ENCODE measurements around the gene C11orf21. TPM values are rescaled to one million over a fixed set of nuclear protein-coding genes. Genes with fewer than 3 reads are reported as not detected.
A peak's percentile ranks its signal among the peaks of the same experiment; 100 is the strongest.

Gene C11orf21
- total RNA-seq, 1 donor from 2014 or later = 8.1 TPM

- intact Hi-C loops (cut with DNase I) = loop anchor here (10.0 kb wide), 1 partner anchor 592 kb away; no protein-coding TSS in a partner anchor
- H3K4me1 ChIP-seq = peaks cover 54% of the 10 kb centered on the region
- DNase-seq (ENCODE audit: extremely low spot score in 2 of 2) = peak; percentile 85 to 90
- H3K9me3 ChIP-seq = no peaks in the 10 kb centered on the region
- H3K4me3 ChIP-seq = no peak overlapping the region
- H3K27ac ChIP-seq = no peak overlapping the region
- no peaks in the 10 kb centered on the region for H3K36me3 ChIP-seq
- TF ChIP-seq CTCF (IDR thresholded peaks at IDR 0.05) (no peak), POLR2AphosphoS5 (IDR thresholded peaks at IDR 0.05; ENCODE audit: insufficient read depth in 1 of 2, low read depth in 1 of 2) (no peak), POLR2A (IDR thresholded peaks at IDR 0.05) (no peak)
- H3K27me3 ChIP-seq = no peaks in the 10 kb centered on the region
Observed at GRCh38 chr11:2302896-2303626, 1.3 kb upstream of the C11orf21 start.

- TF ChIP-seq POLR2A (IDR thresholded peaks at IDR 0.05) (no peak), POLR2AphosphoS5 (IDR thresholded peaks at IDR 0.05; ENCODE audit: insufficient read depth in 1 of 2, low read depth in 1 of 2) (no peak), CTCF (IDR thresholded peaks at IDR 0.05) (no peak)
- H3K4me3 ChIP-seq = peak overlapping the region in 1 of 2 donors; percentile 24
- peak overlapping the region; percentile 27 for H3K27ac ChIP-seq
- peaks cover 48% of the 10 kb centered on the region for H3K4me1 ChIP-seq
- H3K27me3 ChIP-seq = no peaks in the 10 kb centered on the region
- H3K9me3 ChIP-seq = no peaks in the 10 kb centered on the region
- intact Hi-C loops (cut with DNase I) = loop anchor here (10.0 kb wide), 1 partner anchor 592 kb away; no protein-coding TSS in a partner anchor
- DNase-seq (ENCODE audit: extremely low spot score in 2 of 2) = peak; percentile 85 to 92
- H3K36me3 ChIP-seq = no peaks in the 10 kb centered on the region
Observed at GRCh38 chr11:2302306-2302895, 683 bp upstream of the C11orf21 start.

- H3K4me3 ChIP-seq = peak overlapping the region in 1 of 2 donors; percentile 24
- H3K9me3 ChIP-seq = no peaks in the 10 kb centered on the region
- intact Hi-C loops (cut with DNase I) = loop anchor here (10.0 kb wide), 1 partner anchor 594 kb away; no protein-coding TSS in a partner anchor
- no peaks in the 10 kb centered on the region for H3K36me3 ChIP-seq
- DNase-seq (ENCODE audit: extremely low spot score in 2 of 2) = peak; percentile 81 to 95
- H3K27me3 ChIP-seq = no peaks in the 10 kb centered on the region
- H3K27ac ChIP-seq = no peak overlapping the region
- TF ChIP-seq CTCF (IDR thresholded peaks at IDR 0.05) (no peak), POLR2AphosphoS5 (IDR thresholded peaks at IDR 0.05; ENCODE audit: insufficient read depth in 1 of 2, low read depth in 1 of 2) (no peak), POLR2A (IDR thresholded peaks at IDR 0.05) (no peak)
- peaks cover 35% of the 10 kb centered on the region for H3K4me1 ChIP-seq
Observed at GRCh38 chr11:2300936-2301630, 635 bp downstream of the C11orf21 start.

GRCh38 chr11:2300290-2300935 lies 1.3 kb downstream of the C11orf21 start:
- Histone ChIP-seq H3K36me3 (no peaks in the 10 kb centered on the region), H3K27me3 (no peaks in the 10 kb centered on the region), H3K27ac (no peak overlapping the region), H3K4me3 (peak overlapping the region in 1 of 2 donors; percentile 24), H3K9me3 (no peaks in the 10 kb centered on the region), H3K4me1 (peaks cover 28% of the 10 kb centered on the region)
- DNase-seq (ENCODE audit: extremely low spot score in 2 of 2) = peak in 1 of 2 donors; percentile 83
- TF ChIP-seq CTCF (IDR thresholded peaks at IDR 0.05) (no peak), POLR2AphosphoS5 (IDR thresholded peaks at IDR 0.05; ENCODE audit: insufficient read depth in 1 of 2, low read depth in 1 of 2) (no peak), POLR2A (IDR thresholded peaks at IDR 0.05) (no peak)
- intact Hi-C loops (cut with DNase I) = loop anchor here (10.0 kb wide), 1 partner anchor 594 kb away; no protein-coding TSS in a partner anchor

Measured in vagina (tissue), 2 donors.